H1 (cell line): ENCODE measurements around the gene MAS1L. TPM values are rescaled to one million over a fixed set of nuclear protein-coding genes. Genes with fewer than 3 reads are reported as not detected.

Source experiments
- BCL11A ChIP-seq, 2 experiments: IDR thresholded peaks; one replicate each; pipeline ENCODE4 v1.6.1; 2011; ENCODE audit warnings: low read depth in 2 of 2, low read length in 2 of 2, mild to moderate bottlenecking in 2 of 2
- BRCA1 ChIP-seq: IDR thresholded peaks from 2 replicates; pipeline ENCODE4 v1.6.1; 2012; ENCODE audit warnings: low read depth, low read length, improper control_type of control experiment
- CBX5 ChIP-seq: fragments of 300-800, 300-1000 bp; sonication (generic); IDR thresholded peaks from 2 replicates; pipeline ENCODE4 v1.7.1; 2016; ENCODE audit warnings: antibody characterized with exemption, low read length, low read depth
- KDM5A ChIP-seq: fragments of 200-600 bp; IDR thresholded peaks from 2 replicates; pipeline ENCODE4 v1.7.1; 2012; ENCODE audit warnings: mild to moderate bottlenecking, low read length, inconsistent platforms, mixed read lengths
- RFX5 ChIP-seq: IDR thresholded peaks from 2 replicates; pipeline ENCODE4 v1.6.1; 2011; ENCODE audit warnings: low read depth, low read length, improper control_type of control experiment, borderline replicate concordance
- SAP30 ChIP-seq: fragments of 300-600 bp; sonication (generic); IDR thresholded peaks from 2 replicates; pipeline ENCODE4 v1.7.1; 2012; ENCODE audit warnings: low read length, moderate library complexity, mild to moderate bottlenecking, inconsistent platforms; ENCODE audit not compliant: insufficient read depth, insufficient replicate concordance
- SIRT6 ChIP-seq: IDR thresholded peaks from one replicate; pipeline ENCODE4 v1.7.1; 2012; ENCODE audit warnings: low read length, inconsistent platforms
- TCF12 ChIP-seq: IDR thresholded peaks from 2 replicates; pipeline ENCODE4 v1.6.1; 2011; ENCODE audit warnings: low read depth, mild to moderate bottlenecking, low read length
- polyA plus RNA-seq, 7 experiments: library from polyadenylated mRNA; depleted of rRNA in 3 of 7; stranded (reverse) in 5 of 7; unstranded in 2 of 7; fragments of >200 nt in 5 of 7; fragments of 200-250 nt in 2 of 7; gene quantifications; 1 replicate in 5 of 7; 2 replicates in 1 of 7; 4 replicates in 1 of 7; pipeline versions ENCODE4 v1.2.1 to v1.2.3, GENCODE V29; 2011 to 2013; ENCODE audit warnings: missing spikeins in 2 of 7, mixed read lengths in 2 of 7
- total RNA-seq: library from RNA; stranded (reverse); fragmentation: NEBNext Ultra II Directional; extraction: Animal tissue kit (Norgen Biotek cat#: 25700); gene quantifications from 2 replicates; pipeline ENCODE4 v1.2.1, GENCODE V29; 2021
- TF ChIP-seq, protein P1 (sequence below): fragments of 300-600 bp; sonication (generic); IDR thresholded peaks from 2 replicates; pipeline ENCODE4 v1.7.1; 2012; ENCODE audit warnings: low read length, moderate library complexity, mild to moderate bottlenecking, inconsistent platforms; ENCODE audit not compliant: insufficient replicate concordance

The MAS1L gene
- total and polyA plus RNA-seq, 2 of the 8 experiments (the other 6 are each of a cell fraction or from before 2014, with no cell fraction given): not detected

DNA sequence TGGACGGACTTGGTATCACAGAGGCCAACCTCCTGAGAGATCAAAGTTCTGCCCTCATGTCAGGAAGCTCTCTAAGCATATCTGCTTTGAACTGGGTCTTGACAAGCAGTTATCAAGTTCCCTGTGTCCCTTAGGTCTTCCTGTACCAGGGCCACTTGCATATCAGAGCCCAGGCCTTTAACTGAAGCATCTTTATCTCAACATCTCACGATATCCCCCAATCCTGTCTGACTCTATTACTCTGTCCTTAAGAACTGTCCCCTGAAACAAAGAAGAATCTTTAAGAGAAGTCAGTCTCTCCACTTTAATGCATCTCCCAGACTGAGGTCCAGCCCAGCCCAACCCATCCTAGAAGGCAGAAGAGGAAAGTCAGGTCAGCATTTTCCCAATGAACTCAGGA lies 8.2 kb downstream of the MAS1L start (continued):
- TF ChIP-seq, protein P1, sequence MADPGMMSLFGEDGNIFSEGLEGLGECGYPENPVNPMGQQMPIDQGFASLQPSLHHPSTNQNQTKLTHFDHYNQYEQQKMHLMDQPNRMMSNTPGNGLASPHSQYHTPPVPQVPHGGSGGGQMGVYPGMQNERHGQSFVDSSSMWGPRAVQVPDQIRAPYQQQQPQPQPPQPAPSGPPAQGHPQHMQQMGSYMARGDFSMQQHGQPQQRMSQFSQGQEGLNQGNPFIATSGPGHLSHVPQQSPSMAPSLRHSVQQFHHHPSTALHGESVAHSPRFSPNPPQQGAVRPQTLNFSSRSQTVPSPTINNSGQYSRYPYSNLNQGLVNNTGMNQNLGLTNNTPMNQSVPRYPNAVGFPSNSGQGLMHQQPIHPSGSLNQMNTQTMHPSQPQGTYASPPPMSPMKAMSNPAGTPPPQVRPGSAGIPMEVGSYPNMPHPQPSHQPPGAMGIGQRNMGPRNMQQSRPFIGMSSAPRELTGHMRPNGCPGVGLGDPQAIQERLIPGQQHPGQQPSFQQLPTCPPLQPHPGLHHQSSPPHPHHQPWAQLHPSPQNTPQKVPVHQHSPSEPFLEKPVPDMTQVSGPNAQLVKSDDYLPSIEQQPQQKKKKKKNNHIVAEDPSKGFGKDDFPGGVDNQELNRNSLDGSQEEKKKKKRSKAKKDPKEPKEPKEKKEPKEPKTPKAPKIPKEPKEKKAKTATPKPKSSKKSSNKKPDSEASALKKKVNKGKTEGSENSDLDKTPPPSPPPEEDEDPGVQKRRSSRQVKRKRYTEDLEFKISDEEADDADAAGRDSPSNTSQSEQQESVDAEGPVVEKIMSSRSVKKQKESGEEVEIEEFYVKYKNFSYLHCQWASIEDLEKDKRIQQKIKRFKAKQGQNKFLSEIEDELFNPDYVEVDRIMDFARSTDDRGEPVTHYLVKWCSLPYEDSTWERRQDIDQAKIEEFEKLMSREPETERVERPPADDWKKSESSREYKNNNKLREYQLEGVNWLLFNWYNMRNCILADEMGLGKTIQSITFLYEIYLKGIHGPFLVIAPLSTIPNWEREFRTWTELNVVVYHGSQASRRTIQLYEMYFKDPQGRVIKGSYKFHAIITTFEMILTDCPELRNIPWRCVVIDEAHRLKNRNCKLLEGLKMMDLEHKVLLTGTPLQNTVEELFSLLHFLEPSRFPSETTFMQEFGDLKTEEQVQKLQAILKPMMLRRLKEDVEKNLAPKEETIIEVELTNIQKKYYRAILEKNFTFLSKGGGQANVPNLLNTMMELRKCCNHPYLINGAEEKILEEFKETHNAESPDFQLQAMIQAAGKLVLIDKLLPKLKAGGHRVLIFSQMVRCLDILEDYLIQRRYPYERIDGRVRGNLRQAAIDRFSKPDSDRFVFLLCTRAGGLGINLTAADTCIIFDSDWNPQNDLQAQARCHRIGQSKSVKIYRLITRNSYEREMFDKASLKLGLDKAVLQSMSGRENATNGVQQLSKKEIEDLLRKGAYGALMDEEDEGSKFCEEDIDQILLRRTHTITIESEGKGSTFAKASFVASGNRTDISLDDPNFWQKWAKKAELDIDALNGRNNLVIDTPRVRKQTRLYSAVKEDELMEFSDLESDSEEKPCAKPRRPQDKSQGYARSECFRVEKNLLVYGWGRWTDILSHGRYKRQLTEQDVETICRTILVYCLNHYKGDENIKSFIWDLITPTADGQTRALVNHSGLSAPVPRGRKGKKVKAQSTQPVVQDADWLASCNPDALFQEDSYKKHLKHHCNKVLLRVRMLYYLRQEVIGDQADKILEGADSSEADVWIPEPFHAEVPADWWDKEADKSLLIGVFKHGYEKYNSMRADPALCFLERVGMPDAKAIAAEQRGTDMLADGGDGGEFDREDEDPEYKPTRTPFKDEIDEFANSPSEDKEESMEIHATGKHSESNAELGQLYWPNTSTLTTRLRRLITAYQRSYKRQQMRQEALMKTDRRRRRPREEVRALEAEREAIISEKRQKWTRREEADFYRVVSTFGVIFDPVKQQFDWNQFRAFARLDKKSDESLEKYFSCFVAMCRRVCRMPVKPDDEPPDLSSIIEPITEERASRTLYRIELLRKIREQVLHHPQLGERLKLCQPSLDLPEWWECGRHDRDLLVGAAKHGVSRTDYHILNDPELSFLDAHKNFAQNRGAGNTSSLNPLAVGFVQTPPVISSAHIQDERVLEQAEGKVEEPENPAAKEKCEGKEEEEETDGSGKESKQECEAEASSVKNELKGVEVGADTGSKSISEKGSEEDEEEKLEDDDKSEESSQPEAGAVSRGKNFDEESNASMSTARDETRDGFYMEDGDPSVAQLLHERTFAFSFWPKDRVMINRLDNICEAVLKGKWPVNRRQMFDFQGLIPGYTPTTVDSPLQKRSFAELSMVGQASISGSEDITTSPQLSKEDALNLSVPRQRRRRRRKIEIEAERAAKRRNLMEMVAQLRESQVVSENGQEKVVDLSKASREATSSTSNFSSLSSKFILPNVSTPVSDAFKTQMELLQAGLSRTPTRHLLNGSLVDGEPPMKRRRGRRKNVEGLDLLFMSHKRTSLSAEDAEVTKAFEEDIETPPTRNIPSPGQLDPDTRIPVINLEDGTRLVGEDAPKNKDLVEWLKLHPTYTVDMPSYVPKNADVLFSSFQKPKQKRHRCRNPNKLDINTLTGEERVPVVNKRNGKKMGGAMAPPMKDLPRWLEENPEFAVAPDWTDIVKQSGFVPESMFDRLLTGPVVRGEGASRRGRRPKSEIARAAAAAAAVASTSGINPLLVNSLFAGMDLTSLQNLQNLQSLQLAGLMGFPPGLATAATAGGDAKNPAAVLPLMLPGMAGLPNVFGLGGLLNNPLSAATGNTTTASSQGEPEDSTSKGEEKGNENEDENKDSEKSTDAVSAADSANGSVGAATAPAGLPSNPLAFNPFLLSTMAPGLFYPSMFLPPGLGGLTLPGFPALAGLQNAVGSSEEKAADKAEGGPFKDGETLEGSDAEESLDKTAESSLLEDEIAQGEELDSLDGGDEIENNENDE: no peak
- TF ChIP-seq BCL11A (IDR thresholded peaks at IDR 0.05; ENCODE audit: low read depth in 2 of 2, low read length in 2 of 2) (no peak), SIRT6 (no peak), TCF12 (no peak), KDM5A (no peak), SAP30 (no peak), CBX5 (no peak), BRCA1 (no peak), RFX5 (no peak)
